Keratinocyte (primary cell): Measurements from ENCODE around the gene TNS1. TPM values are rescaled to one million over a fixed set of nuclear protein-coding genes. Genes with fewer than 3 reads are reported as not detected.

Experiments used
- DNase-seq: peaks from one replicate; pipeline ENCODE4 v3.0.0-alpha.2; 2011; ENCODE audit warnings: low read depth, missing footprints, low spot score
- FAIRE-seq: peaks from 2 replicates; lab custom pipeline; 2011; peaks lifted over from hg19 to GRCh38; lab: Jason Lieb, UNC
- H2AFZ ChIP-seq: 2 replicates; pipeline ENCODE4 v1.6.0; 2012; ENCODE audit warnings: low read length, control low read depth, inconsistent platforms; ENCODE audit not compliant: control insufficient read depth
- H3K27ac ChIP-seq: 2 replicates; pipeline ENCODE4 v1.5.1; 2011; ENCODE audit warnings: low read length; ENCODE audit not compliant: control insufficient read depth, insufficient read depth
- H3K27me3 ChIP-seq: 3 replicates; pipeline ENCODE4 v1.6.0; 2011; ENCODE audit warnings: low read length; ENCODE audit not compliant: control insufficient read depth, insufficient read depth; ENCODE audit errors: extremely low read depth
- H3K36me3 ChIP-seq, 2 experiments: 2 replicates in 1 of 2; 3 replicates in 1 of 2; pipeline ENCODE4 v1.5.1; 2011; ENCODE audit warnings: low read length in 2 of 2, mild to moderate bottlenecking in 1 of 2; ENCODE audit not compliant: control insufficient read depth in 2 of 2, insufficient read depth in 2 of 2; ENCODE audit errors: extremely low read depth in 1 of 2
- H3K4me1 ChIP-seq: 3 replicates; pipeline ENCODE4 v1.5.1; 2011; ENCODE audit warnings: low read length; ENCODE audit not compliant: control insufficient read depth, insufficient read depth; ENCODE audit errors: extremely low read depth
- H3K4me2 ChIP-seq: 3 replicates; pipeline ENCODE4 v1.6.0; 2011; ENCODE audit warnings: low read depth, low read length; ENCODE audit not compliant: control insufficient read depth, insufficient read depth; ENCODE audit errors: extremely low read depth
- H3K4me3 ChIP-seq, 3 experiments: fragments of 200-600 bp in 1 of 3; sonication (generic) in 1 of 3; 2 replicates in 2 of 3; 3 replicates in 1 of 3; pipeline ENCODE4 v1.5.1; 2011 to 2016; ENCODE audit warnings: low read length in 3 of 3, mild to moderate bottlenecking in 3 of 3, control low read depth in 2 of 3, inconsistent platforms in 1 of 3, low read depth in 1 of 3, mixed read lengths in 1 of 3, mixed run types in 1 of 3, moderate library complexity in 1 of 3; ENCODE audit not compliant: control insufficient read depth in 2 of 3, insufficient read depth in 2 of 3; ENCODE audit errors: extremely low read depth in 1 of 3
- H3K79me2 ChIP-seq: 2 replicates; pipeline ENCODE4 v1.6.0; 2012; ENCODE audit warnings: low read length; ENCODE audit not compliant: control insufficient read depth, insufficient read depth
- H3K9ac ChIP-seq: 3 replicates; pipeline ENCODE4 v1.6.0; 2011; ENCODE audit warnings: low read length; ENCODE audit not compliant: control insufficient read depth, insufficient read depth; ENCODE audit errors: extremely low read depth
- H3K9me1 ChIP-seq: 3 replicates; pipeline ENCODE4 v1.6.0; 2011; ENCODE audit warnings: low read length; ENCODE audit not compliant: control insufficient read depth, insufficient read depth; ENCODE audit errors: extremely low read depth
- H3K9me3 ChIP-seq: 2 replicates; pipeline ENCODE4 v1.5.1; 2012; ENCODE audit warnings: low read depth, low read length; ENCODE audit not compliant: control insufficient read depth
- H4K20me1 ChIP-seq: 3 replicates; pipeline ENCODE4 v1.6.0; 2011; ENCODE audit warnings: low read length; ENCODE audit not compliant: control insufficient read depth, insufficient read depth; ENCODE audit errors: extremely low read depth
- CTCF ChIP-seq, 3 experiments: IDR thresholded peaks in 1 of 3; conservative IDR thresholded peaks in 1 of 3; optimal IDR thresholded peaks in 1 of 3; 2 replicates in 2 of 3; 3 replicates in 1 of 3; pipeline versions ENCODE3 to v1.5.1; 2011; ENCODE audit warnings: low read length in 3 of 3, mild to moderate bottlenecking in 3 of 3, moderate library complexity in 2 of 3, control low read depth in 1 of 3, inconsistent platforms in 1 of 3; ENCODE audit not compliant: insufficient read depth in 2 of 3; ENCODE audit errors: extremely low read depth in 1 of 3
- EZH2 ChIP-seq: IDR thresholded peaks from one replicate; pipeline ENCODE4 v1.6.1; 2012; ENCODE audit warnings: inconsistent platforms, mild to moderate bottlenecking, low read length, moderate library complexity
- dilution Hi-C: fragments of 300-500 bp; cut with MboI; formaldehyde crosslinking; loops from one replicate; pipeline ENCODE4 v1.7.0; 2020; ENCODE audit warnings: low sequenced_read_pairs; ENCODE audit not compliant: extremely low pct_ligation_motif_present
- polyA plus RNA-seq, 5 experiments: library from polyadenylated mRNA; depleted of rRNA in 3 of 5; stranded (reverse) in 3 of 5; stranded (forward) in 1 of 5; unstranded in 1 of 5; fragments of >200 nt; gene quantifications; 1 replicate in 1 of 5; 2 replicates in 3 of 5; 3 replicates in 1 of 5; pipeline versions ENCODE4 v1.2.1 to v1.2.3, GENCODE V29; 2011 to 2012; ENCODE audit warnings: missing spikeins in 2 of 5, low read depth in 1 of 5, low replicate concordance in 1 of 5

TNS1 gene
- polyA plus RNA-seq, 1 donor (not counting 4 experiments of a cell fraction or from before 2014, with no cell fraction given) = 2.5 TPM

- no peak overlapping the region for H3K27ac ChIP-seq
- H3K27me3 ChIP-seq = peaks cover 38% of the 10 kb centered on the region
- H2AFZ ChIP-seq = no peak overlapping the region
- peaks cover 15% of the 10 kb centered on the region for H3K4me1 ChIP-seq
- no peaks in the 10 kb centered on the region for H3K9me1 ChIP-seq
- H4K20me1 ChIP-seq = no peaks in the 10 kb centered on the region
- TF ChIP-seq CTCF (optimal IDR thresholded peaks at IDR 0.05 in 1 of 3, IDR thresholded peaks at IDR 0.05 in 1 of 3, conservative IDR thresholded peaks at IDR 0.05 in 1 of 3; ENCODE audit: extremely low read depth in 1 of 3, insufficient read depth in 2 of 3, low read length in 3 of 3) (no peak), EZH2 (no peak)
- no peaks in the 10 kb centered on the region for H3K9me3 ChIP-seq
- H3K4me2 ChIP-seq = no peak overlapping the region
- H3K9ac ChIP-seq = no peak overlapping the region
- no peaks in the 10 kb centered on the region for H3K36me3 ChIP-seq
- H3K79me2 ChIP-seq = no peaks in the 10 kb centered on the region
- DNase-seq (no peak), FAIRE-seq (no peak)
- dilution Hi-C loops = no loop called here
- no peak overlapping the region for H3K4me3 ChIP-seq
Observed at GRCh38 chr2:217924346-217924901, 78.4 kb downstream of the TNS1 start.

GRCh38 chr2:217923007-217923686, 79.6 kb downstream of the TNS1 start:
- peaks cover 3% of the 10 kb centered on the region for H3K4me1 ChIP-seq
- no peak for FAIRE-seq

More at GRCh38 chr2:217923007-217923686, 79.6 kb downstream of the TNS1 start:
- Histone ChIP-seq H4K20me1 (no peaks in the 10 kb centered on the region), H3K36me3 (no peaks in the 10 kb centered on the region), H3K9me1 (no peaks in the 10 kb centered on the region), H3K27ac (no peak overlapping the region), H2AFZ (no peak overlapping the region), H3K4me3 (no peak overlapping the region), H3K27me3 (peaks cover 46% of the 10 kb centered on the region), H3K9me3 (no peaks in the 10 kb centered on the region), H3K79me2 (no peaks in the 10 kb centered on the region), H3K9ac (no peak overlapping the region), H3K4me2 (no peak overlapping the region)
- no peak for TF ChIP-seq EZH2
- dilution Hi-C loops = no loop called here
- DNase-seq = no peak
